ENCODE results near the gene TRPM5. TPM values are rescaled to one million over a fixed set of nuclear protein-coding genes. Genes with fewer than 3 reads are reported as not detected.

TRPM5 gene
- total and polyA plus RNA-seq, 2 experiments from 2014 or later = not detected

- H2AFZ ChIP-seq = no peak overlapping the region
- H3F3A ChIP-seq (replicated peaks; ENCODE audit: low read depth) = no peaks in the 10 kb centered on the region
- no peaks in the 10 kb centered on the region for H3K4me1 ChIP-seq (ENCODE audit: insufficient read depth)
- Mint-ChIP-seq H3K27ac (no peak overlapping the region), H3K4me1 (no peaks in the 10 kb centered on the region), H3K27me3 (ENCODE audit: insufficient read depth, low read depth, poor library complexity) (peaks cover 43% of the 10 kb centered on the region), H3K9me3 (peaks cover 2% of the 10 kb centered on the region; the same call in 1 of the 3 replicates), H3K4me3 (no peak overlapping the region), H3K36me3 (ENCODE audit: low read depth) (no peaks in the 10 kb centered on the region)
- no peaks in the 10 kb centered on the region for H4K20me1 ChIP-seq (replicated peaks; ENCODE audit: insufficient read depth)
- ATAC-seq (no peak), DNase-seq (ENCODE audit: low spot score) (no peak)
- no peaks in the 10 kb centered on the region for H3K9me2 ChIP-seq (ENCODE audit: insufficient read depth)
- no peak overlapping the region for H3K4me2 ChIP-seq
- no peaks in the 10 kb centered on the region for H3K36me3 ChIP-seq (ENCODE audit: insufficient read depth)
- no peaks in the 10 kb centered on the region for H3K79me2 ChIP-seq (replicated peaks; ENCODE audit: insufficient read depth)
- peaks cover 34% of the 10 kb centered on the region for H3K27me3 ChIP-seq (ENCODE audit: insufficient read depth)
- H3K27ac ChIP-seq (ENCODE audit: low read depth) = no peak overlapping the region
- H3K4me3 ChIP-seq = no peak overlapping the region
- TF ChIP-seq ZNF462 (CRISPR knock-in tag; IDR thresholded peaks at IDR 0.05) = no peak
- TF ChIP-seq JUNB (IDR thresholded peaks at IDR 0.05; ENCODE audit: unreplicated experiment) = no peak
- no peak for TF ChIP-seq ZNF331 (CRISPR knock-in tag; IDR thresholded peaks at IDR 0.05; ENCODE audit: low read depth)
- TF ChIP-seq ETS1 (IDR thresholded peaks at IDR 0.05) = no peak
- TF ChIP-seq CREB1 (CRISPR knock-in tag; IDR thresholded peaks at IDR 0.05; ENCODE audit: low read depth) = no peak
- TF ChIP-seq POLR2AphosphoS5 (IDR thresholded peaks at IDR 0.05; ENCODE audit: low read depth) = no peak
- no peak for TF ChIP-seq NANOG (IDR thresholded peaks at IDR 0.05; ENCODE audit: borderline replicate concordance)
- no peak for TF ChIP-seq ZNF114 (CRISPR knock-in tag; IDR thresholded peaks at IDR 0.05)
- no peak for TF ChIP-seq CTCF (conservative IDR thresholded peaks at IDR 0.05; ENCODE audit: low read depth in 2 of 2)
- TF ChIP-seq STAT1 (IDR thresholded peaks at IDR 0.05; ENCODE audit: unreplicated experiment) = no peak
- no peak for TF ChIP-seq EZH2 (IDR thresholded peaks at IDR 0.05; ENCODE audit: low read depth, unreplicated experiment)
- no peak for TF ChIP-seq EZH2phosphoT487 (IDR thresholded peaks at IDR 0.05; ENCODE audit: unreplicated experiment)
These were observed 26.2 kb upstream of the TRPM5 start for GRCh38 chr11:2470495-2470894.

All from GM23338 (cell line).